ENCODE results near the gene KLHL21. TPM values are rescaled to one million over a fixed set of nuclear protein-coding genes. Genes with fewer than 3 reads are reported as not detected.

Gene KLHL21
- total and polyA plus RNA-seq, 10 of the 15 experiments (the other 5 are each of a cell fraction or from before 2014, with no cell fraction given), result 0.76 to 12.2 (median 5.2) TPM

DNA sequence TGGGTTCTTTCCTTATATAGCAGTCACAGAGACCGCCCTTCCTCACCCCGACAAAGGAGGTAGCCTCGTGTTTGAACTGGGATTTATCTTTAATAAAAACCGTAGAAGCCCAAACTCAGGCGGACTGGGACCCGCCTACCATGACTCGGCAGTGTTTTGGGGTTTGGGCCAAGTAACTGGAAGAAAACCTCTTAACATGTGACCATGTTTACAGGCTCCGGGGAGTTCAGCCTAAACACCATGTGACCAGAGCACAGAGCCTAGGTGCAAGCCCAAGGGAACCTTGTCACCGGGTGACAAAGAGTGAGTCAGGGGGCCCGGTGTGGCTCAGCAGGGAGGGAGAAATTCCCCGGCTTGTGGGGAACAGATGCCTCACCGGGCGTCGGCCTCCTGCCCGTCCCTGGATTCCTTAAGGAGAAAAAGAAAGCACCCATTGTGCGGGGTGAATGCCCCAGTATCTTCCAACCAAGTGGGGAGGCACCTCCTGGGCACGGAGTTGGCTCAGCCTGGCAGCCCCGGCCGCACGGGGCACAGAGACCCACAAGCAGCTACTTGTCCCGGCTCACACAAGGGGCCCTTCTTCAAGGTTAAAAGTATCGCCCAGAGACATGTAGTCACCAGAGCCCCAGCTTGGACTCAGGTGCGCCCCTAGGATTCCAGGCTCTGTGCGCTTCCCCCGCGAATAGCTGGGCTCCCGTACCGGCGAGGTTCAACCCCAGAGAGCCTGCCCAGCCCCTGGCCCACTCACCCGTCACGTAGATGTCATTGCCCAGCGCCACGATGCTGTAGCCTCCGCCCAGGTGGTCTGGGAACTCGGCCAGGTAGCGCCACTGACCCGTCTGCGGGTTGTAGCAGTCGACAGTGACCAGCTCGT is 1.4 kb downstream of the KLHL21 start (continued):
- TF ChIP-seq CTCF (IDR thresholded peaks at IDR 0.05 in 2 of 3, conservative IDR thresholded peaks at IDR 0.05 in 1 of 3; ENCODE audit: control insufficient read depth in 2 of 3, extremely low read depth in 1 of 3, insufficient read depth in 1 of 3, low read depth in 3 of 3, low read length in 3 of 3), result peak in 1 of 3 experiments; percentile 1; a peak in 1 of 6 replicates
- TF ChIP-seq, protein P1, sequence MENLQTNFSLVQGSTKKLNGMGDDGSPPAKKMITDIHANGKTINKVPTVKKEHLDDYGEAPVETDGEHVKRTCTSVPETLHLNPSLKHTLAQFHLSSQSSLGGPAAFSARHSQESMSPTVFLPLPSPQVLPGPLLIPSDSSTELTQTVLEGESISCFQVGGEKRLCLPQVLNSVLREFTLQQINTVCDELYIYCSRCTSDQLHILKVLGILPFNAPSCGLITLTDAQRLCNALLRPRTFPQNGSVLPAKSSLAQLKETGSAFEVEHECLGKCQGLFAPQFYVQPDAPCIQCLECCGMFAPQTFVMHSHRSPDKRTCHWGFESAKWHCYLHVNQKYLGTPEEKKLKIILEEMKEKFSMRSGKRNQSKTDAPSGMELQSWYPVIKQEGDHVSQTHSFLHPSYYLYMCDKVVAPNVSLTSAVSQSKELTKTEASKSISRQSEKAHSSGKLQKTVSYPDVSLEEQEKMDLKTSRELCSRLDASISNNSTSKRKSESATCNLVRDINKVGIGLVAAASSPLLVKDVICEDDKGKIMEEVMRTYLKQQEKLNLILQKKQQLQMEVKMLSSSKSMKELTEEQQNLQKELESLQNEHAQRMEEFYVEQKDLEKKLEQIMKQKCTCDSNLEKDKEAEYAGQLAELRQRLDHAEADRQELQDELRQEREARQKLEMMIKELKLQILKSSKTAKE (IDR thresholded peaks at IDR 0.05; ENCODE audit: low read depth, poor library complexity, severe bottlenecking), result peak; percentile 23
- TF ChIP-seq YBX1 (IDR thresholded peaks at IDR 0.05), result no peak
- peak; percentile 66; the same call in 1 of the 2 replicates for TF ChIP-seq MXI1 (IDR thresholded peaks at IDR 0.05; ENCODE audit: low read depth, low read length)
- 0 out of 2 replicates have a peak, but pooled peaks have one; percentile 28 for TF ChIP-seq POLR2AphosphoS2 (IDR thresholded peaks at IDR 0.05; ENCODE audit: low read depth, low read length)
- TF ChIP-seq, protein P2, sequence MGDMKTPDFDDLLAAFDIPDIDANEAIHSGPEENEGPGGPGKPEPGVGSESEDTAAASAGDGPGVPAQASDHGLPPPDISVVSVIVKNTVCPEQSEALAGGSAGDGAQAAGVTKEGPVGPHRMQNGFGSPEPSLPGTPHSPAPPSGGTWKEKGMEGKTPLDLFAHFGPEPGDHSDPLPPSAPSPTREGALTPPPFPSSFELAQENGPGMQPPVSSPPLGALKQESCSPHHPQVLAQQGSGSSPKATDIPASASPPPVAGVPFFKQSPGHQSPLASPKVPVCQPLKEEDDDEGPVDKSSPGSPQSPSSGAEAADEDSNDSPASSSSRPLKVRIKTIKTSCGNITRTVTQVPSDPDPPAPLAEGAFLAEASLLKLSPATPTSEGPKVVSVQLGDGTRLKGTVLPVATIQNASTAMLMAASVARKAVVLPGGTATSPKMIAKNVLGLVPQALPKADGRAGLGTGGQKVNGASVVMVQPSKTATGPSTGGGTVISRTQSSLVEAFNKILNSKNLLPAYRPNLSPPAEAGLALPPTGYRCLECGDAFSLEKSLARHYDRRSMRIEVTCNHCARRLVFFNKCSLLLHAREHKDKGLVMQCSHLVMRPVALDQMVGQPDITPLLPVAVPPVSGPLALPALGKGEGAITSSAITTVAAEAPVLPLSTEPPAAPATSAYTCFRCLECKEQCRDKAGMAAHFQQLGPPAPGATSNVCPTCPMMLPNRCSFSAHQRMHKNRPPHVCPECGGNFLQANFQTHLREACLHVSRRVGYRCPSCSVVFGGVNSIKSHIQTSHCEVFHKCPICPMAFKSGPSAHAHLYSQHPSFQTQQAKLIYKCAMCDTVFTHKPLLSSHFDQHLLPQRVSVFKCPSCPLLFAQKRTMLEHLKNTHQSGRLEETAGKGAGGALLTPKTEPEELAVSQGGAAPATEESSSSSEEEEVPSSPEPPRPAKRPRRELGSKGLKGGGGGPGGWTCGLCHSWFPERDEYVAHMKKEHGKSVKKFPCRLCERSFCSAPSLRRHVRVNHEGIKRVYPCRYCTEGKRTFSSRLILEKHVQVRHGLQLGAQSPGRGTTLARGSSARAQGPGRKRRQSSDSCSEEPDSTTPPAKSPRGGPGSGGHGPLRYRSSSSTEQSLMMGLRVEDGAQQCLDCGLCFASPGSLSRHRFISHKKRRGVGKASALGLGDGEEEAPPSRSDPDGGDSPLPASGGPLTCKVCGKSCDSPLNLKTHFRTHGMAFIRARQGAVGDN (IDR thresholded peaks at IDR 0.05), result peak; percentile 7; the same call in 1 of the 2 replicates
- no peak for TF ChIP-seq STAT3 (IDR thresholded peaks at IDR 0.05; ENCODE audit: low read depth, low read length)
- TF ChIP-seq, protein P3, sequence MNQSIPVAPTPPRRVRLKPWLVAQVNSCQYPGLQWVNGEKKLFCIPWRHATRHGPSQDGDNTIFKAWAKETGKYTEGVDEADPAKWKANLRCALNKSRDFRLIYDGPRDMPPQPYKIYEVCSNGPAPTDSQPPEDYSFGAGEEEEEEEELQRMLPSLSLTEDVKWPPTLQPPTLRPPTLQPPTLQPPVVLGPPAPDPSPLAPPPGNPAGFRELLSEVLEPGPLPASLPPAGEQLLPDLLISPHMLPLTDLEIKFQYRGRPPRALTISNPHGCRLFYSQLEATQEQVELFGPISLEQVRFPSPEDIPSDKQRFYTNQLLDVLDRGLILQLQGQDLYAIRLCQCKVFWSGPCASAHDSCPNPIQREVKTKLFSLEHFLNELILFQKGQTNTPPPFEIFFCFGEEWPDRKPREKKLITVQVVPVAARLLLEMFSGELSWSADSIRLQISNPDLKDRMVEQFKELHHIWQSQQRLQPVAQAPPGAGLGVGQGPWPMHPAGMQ (IDR thresholded peaks at IDR 0.05; ENCODE audit: borderline replicate concordance), result no peak
- TF ChIP-seq, protein P4, sequence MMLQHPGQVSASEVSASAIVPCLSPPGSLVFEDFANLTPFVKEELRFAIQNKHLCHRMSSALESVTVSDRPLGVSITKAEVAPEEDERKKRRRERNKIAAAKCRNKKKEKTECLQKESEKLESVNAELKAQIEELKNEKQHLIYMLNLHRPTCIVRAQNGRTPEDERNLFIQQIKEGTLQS (IDR thresholded peaks at IDR 0.05; ENCODE audit: borderline replicate concordance, extremely low read depth, low read depth, low read length), result peak; percentile 15; the same call in 1 of the 2 replicates
- TF ChIP-seq IRF4 (IDR thresholded peaks at IDR 0.05; ENCODE audit: low read depth, low read length), result no peak
- TF ChIP-seq, protein P5, sequence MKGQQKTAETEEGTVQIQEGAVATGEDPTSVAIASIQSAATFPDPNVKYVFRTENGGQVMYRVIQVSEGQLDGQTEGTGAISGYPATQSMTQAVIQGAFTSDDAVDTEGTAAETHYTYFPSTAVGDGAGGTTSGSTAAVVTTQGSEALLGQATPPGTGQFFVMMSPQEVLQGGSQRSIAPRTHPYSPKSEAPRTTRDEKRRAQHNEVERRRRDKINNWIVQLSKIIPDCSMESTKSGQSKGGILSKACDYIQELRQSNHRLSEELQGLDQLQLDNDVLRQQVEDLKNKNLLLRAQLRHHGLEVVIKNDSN (IDR thresholded peaks at IDR 0.05; ENCODE audit: borderline replicate concordance, extremely low read length, insufficient read depth, low read depth, low read length), result peak; percentile 49
- 0 out of 2 replicates have a peak, but pooled peaks have one; percentile 2 for TF ChIP-seq SPI1 (IDR thresholded peaks at IDR 0.05; ENCODE audit: borderline replicate concordance, insufficient read depth, low read depth, low read length)

Data from GM12878 (cell line).